ENCODE results near the gene ITGB3BP. TPM values are rescaled to one million over a fixed set of nuclear protein-coding genes. Genes with fewer than 3 reads are reported as not detected.

ITGB3BP gene
- total and polyA plus RNA-seq, 2 of the 13 experiments (the other 11 are each of a cell fraction or from before 2014, with no cell fraction given): 19.0 to 46.5 TPM

DNA sequence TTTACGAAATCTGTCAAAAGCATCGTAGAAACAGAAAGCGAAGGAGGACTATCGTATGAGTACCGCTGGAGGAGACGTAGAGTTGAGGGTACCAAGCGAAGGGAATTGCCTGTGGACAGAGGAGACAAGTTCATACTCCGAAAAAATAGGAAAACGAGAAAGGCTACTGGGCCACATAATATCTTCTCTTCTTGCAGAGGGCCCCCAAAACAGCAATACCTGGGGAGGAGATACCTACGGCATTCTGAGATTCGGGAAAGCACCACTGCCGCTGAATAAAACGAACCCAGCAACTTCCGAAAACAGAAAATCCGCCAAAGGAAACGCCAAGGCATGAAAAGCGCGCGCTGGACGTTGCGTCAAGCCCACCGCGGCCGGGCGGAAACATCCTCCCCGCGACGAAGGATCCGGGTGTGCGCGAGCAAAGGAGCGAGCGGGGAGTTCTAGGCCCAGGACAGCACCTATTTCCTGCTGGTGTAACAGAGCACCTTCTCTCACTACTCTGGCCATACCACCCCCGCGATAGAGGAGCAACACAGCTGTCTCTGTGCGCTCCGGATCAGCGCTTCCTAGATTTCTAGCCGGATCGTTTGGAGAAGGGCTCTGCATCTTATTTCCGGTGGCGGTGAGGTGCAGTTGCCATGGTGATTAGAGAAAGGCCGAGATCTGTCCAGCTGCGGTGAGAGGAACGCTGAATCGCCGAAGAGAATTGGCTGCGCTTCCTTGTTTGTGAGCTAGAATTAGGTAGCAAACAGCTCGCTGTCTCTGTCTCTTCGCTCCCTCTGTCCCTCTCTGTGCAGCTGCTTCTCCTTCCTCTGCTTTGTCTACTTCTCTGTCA, at the start of gene ITGB3BP, which contains the start of gene EFCAB7 (continued):
- TF ChIP-seq, protein P1, sequence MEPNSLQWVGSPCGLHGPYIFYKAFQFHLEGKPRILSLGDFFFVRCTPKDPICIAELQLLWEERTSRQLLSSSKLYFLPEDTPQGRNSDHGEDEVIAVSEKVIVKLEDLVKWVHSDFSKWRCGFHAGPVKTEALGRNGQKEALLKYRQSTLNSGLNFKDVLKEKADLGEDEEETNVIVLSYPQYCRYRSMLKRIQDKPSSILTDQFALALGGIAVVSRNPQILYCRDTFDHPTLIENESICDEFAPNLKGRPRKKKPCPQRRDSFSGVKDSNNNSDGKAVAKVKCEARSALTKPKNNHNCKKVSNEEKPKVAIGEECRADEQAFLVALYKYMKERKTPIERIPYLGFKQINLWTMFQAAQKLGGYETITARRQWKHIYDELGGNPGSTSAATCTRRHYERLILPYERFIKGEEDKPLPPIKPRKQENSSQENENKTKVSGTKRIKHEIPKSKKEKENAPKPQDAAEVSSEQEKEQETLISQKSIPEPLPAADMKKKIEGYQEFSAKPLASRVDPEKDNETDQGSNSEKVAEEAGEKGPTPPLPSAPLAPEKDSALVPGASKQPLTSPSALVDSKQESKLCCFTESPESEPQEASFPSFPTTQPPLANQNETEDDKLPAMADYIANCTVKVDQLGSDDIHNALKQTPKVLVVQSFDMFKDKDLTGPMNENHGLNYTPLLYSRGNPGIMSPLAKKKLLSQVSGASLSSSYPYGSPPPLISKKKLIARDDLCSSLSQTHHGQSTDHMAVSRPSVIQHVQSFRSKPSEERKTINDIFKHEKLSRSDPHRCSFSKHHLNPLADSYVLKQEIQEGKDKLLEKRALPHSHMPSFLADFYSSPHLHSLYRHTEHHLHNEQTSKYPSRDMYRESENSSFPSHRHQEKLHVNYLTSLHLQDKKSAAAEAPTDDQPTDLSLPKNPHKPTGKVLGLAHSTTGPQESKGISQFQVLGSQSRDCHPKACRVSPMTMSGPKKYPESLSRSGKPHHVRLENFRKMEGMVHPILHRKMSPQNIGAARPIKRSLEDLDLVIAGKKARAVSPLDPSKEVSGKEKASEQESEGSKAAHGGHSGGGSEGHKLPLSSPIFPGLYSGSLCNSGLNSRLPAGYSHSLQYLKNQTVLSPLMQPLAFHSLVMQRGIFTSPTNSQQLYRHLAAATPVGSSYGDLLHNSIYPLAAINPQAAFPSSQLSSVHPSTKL (CRISPR knock-in tag; IDR thresholded peaks at IDR 0.05): peak; percentile 79; the same call in 1 of the 2 replicates
- no peak for TF ChIP-seq HDAC6 (IDR thresholded peaks at IDR 0.05; ENCODE audit: low read depth, low read length)
- TF ChIP-seq RBM22 (optimal IDR thresholded peaks at IDR 0.05; ENCODE audit: low read length): peak; percentile 33
- TF ChIP-seq SSRP1 (CRISPR knock-in tag; IDR thresholded peaks at IDR 0.05): no peak
- peak; percentile 49 for TF ChIP-seq JARID2 (CRISPR knock-in tag; IDR thresholded peaks at IDR 0.05; ENCODE audit: insufficient replicate concordance)
- peak; percentile 21; the same call in 1 of the 2 replicates for TF ChIP-seq HNRNPL (IDR thresholded peaks at IDR 0.05; ENCODE audit: low read depth, low read length)
- TF ChIP-seq ZC3H4 (CRISPR knock-in tag; IDR thresholded peaks at IDR 0.05; ENCODE audit: borderline replicate concordance): no peak
- no peak for TF ChIP-seq ZNF562 (CRISPR knock-in tag; IDR thresholded peaks at IDR 0.05; ENCODE audit: borderline replicate concordance)
- peak; percentile 83; the same call in 1 of the 2 replicates for TF ChIP-seq CBFB (CRISPR knock-in tag; IDR thresholded peaks at IDR 0.05)
- peak; percentile 68; the same call in 1 of the 2 replicates for TF ChIP-seq RFXAP (CRISPR knock-in tag; IDR thresholded peaks at IDR 0.05; ENCODE audit: borderline replicate concordance)
- TF ChIP-seq, protein P2, sequence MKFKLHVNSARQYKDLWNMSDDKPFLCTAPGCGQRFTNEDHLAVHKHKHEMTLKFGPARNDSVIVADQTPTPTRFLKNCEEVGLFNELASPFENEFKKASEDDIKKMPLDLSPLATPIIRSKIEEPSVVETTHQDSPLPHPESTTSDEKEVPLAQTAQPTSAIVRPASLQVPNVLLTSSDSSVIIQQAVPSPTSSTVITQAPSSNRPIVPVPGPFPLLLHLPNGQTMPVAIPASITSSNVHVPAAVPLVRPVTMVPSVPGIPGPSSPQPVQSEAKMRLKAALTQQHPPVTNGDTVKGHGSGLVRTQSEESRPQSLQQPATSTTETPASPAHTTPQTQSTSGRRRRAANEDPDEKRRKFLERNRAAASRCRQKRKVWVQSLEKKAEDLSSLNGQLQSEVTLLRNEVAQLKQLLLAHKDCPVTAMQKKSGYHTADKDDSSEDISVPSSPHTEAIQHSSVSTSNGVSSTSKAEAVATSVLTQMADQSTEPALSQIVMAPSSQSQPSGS (CRISPR knock-in tag; IDR thresholded peaks at IDR 0.05): peak; percentile 79; the same call in 1 of the 2 replicates
- TF ChIP-seq KDM5A (IDR thresholded peaks at IDR 0.05; ENCODE audit: borderline replicate concordance, low read length): peak; percentile 99
- TF ChIP-seq DPF2 (CRISPR knock-in tag; IDR thresholded peaks at IDR 0.05; ENCODE audit: borderline replicate concordance, low read depth): no peak; the same call in 1 of the 2 replicates
- no peak for TF ChIP-seq GTF3A (CRISPR knock-in tag; conservative IDR thresholded peaks at IDR 0.05)
- peak; percentile 83; the same call in 1 of the 2 replicates for TF ChIP-seq SP140L (CRISPR knock-in tag; IDR thresholded peaks at IDR 0.05; ENCODE audit: borderline replicate concordance)
- TF ChIP-seq, protein P3, sequence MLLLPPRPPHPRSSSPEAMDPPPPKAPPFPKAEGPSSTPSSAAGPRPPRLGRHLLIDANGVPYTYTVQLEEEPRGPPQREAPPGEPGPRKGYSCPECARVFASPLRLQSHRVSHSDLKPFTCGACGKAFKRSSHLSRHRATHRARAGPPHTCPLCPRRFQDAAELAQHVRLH (CRISPR knock-in tag; IDR thresholded peaks at IDR 0.05; ENCODE audit: borderline replicate concordance, low read depth): peak; percentile 95; the same call in 1 of the 2 replicates
- TF ChIP-seq ZNF207 (IDR thresholded peaks at IDR 0.05; ENCODE audit: borderline replicate concordance): no peak
- TF ChIP-seq ZNF33A (CRISPR knock-in tag; IDR thresholded peaks at IDR 0.05; ENCODE audit: borderline replicate concordance): 0 out of 2 replicates have a peak, but pooled peaks have one; percentile 55
- 0 out of 2 replicates have a peak, but pooled peaks have one; percentile 65 for TF ChIP-seq ZFP36L2 (CRISPR knock-in tag; IDR thresholded peaks at IDR 0.05)
- peak; percentile 69 for TF ChIP-seq CREB1 (IDR thresholded peaks at IDR 0.05)
- TF ChIP-seq CREB1 (CRISPR knock-in tag; IDR thresholded peaks at IDR 0.05): peak; percentile 92
- TF ChIP-seq CCDC6 (CRISPR knock-in tag; IDR thresholded peaks at IDR 0.05): peak; percentile 68
- no peak for TF ChIP-seq TAF15 (IDR thresholded peaks at IDR 0.05; ENCODE audit: low read depth, low read length, poor library complexity, severe bottlenecking)
- TF ChIP-seq NFYC (CRISPR knock-in tag; IDR thresholded peaks at IDR 0.05): peak; percentile 28; the same call in 1 of the 2 replicates
- no peak for TF ChIP-seq ATM (IDR thresholded peaks at IDR 0.05; ENCODE audit: borderline replicate concordance)
